HL-60/S4 treated with retinoic acid at 250 ng/mL for 4 days and 3 days (cell line): ENCODE measurements around the gene NYAP1.

Source experiments
- in situ Hi-C: fragments of 300-500 bp; cut with MboI; formaldehyde crosslinking; loops from 2 replicates; pipeline ENCODE4 v1.7.0; 2022; ENCODE audit warnings: low sequenced_read_pairs

NYAP1 gene

DNA sequence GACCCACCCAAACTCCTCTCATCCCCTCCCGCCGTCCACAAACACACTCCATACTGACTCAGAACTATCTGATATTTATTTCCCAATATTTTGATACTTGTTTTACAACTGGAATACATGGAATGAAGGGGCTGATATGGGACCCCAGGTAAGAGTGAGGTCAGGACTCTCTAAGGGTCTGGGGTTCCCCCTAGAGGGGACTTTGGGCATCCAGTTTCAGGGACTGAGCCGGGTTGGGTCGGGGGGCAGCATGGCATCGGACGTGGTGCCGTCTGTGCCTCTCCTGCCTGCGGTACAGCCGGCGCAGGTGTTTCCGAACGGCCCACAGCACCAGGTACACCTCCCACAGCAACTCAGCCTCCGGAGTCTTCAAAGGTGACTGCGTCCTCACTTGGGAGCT lies 27.2 kb upstream of the NYAP1 start:
- in situ Hi-C loops: no loop called here

DNA sequence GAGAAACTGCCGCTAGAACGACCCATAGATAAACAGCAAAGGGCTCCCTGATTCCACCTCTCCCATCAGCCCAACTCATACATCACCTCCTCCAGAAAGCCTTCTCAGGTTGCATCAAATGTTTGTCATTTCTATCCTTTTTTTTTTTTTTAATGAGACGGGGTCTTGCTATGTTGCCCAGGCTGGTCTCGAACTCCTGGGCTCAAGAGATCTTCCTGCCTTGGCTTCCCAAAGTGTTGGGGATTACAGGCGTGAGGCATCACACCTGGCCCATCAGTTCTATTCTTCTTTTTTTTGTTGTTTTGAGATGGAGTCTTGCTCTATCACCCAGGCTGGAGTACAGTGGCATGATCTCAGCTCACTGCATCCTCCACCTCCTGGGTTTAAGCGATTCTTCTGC lies 26.7 kb upstream of the NYAP1 start:
- in situ Hi-C loops: no loop called here

DNA sequence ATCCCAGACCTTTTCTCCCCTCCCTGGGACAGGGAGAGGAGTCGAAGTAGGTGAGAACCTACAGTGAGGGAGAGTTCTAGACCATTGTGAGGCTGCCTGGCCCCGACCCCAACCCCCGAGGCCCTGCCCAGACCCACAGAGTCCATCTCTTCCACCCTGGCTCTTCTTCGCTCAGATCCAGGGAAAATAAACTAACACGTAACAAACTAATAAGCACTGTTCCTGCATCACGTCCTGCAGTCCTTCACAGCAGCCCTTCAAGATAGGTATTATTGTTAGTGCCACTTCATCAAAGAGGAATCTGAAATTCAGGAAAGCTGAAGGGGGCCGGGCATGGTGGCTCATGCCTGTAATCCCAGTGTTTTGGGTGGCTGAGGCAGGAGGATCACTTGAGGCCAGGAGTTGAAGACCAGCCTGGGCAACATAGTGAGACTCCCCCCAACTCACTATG lies 19.5 kb upstream of the NYAP1 start, which contains the start of gene SPACDR:
SPACDR (minus strand) TSS at position 51 of the 451 bp plus-strand sequence. CDS start 235 bp downstream, outside the sequence.
- in situ Hi-C loops: no loop called here

DNA sequence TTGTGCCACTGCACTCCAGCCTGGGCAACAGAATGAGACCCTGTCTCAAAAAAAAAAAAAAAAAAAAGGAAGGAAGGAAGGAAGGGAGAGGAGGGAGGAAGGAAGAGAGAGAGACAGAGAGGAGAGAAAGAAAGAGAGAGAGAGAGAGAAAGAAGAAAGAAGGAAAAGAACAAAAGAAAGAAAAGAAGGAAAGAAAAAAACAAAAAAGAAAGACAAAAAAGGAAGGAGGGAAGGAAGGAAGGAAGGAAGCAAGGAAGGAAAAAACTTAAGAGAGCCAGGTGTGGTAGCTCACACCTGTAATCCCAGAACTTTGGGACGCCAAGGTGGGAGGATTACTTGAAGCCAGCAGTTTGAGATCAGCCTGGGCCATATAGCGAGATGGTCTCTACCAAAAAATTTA lies 18.9 kb upstream of the NYAP1 start:
- in situ Hi-C loops: no loop called here

DNA sequence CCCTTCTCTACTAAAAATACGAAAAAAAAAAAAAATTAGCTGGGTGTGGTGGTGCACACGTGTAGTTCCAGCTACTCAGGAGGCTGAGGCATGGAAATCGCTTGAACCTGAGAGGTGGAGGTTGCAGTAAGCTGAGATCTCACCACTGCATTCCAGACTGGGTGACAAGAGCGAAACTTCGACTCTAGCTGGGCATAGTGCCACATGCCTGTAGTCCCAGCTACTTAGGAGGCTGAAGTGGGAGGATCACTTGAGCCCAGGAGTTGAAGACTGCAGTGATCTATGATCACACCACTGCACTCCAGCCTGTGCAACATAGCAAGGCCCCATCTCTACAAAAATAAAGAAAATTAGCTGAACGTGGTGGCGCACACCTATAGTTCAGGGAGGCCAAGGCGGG lies 18.4 kb upstream of the NYAP1 start:
- in situ Hi-C loops: no loop called here

DNA sequence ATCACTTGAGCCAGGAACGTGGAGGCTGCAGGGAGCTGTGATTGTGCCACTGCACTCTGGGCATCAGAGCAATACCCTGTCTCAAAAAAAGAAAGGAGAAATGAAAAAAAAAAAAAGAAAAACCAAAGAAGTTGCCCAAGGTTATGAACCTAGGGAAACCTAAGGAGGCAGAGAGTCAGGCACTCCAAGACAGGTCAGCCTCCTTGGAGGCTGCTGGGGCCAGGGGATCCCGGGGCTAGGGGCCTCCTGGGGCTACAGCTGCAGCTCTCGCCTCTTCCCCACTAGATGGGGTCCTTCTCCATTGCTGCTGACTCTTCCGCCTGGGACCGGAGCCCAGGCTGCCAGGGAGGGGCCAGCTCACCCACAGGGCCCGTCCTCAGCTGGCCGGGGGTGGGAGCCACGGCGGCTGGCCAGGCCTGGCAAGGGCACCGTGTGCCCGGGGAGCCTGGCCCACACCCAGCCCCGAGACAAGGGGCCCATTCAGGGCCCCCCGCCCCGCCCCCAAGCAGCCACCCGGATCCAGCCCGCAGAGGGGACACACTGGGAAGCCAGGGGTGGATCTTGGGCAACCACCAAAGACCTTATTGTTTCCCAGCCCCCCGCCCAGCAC lies 17.9 kb upstream of the NYAP1 start:
- in situ Hi-C loops: no loop called here

DNA sequence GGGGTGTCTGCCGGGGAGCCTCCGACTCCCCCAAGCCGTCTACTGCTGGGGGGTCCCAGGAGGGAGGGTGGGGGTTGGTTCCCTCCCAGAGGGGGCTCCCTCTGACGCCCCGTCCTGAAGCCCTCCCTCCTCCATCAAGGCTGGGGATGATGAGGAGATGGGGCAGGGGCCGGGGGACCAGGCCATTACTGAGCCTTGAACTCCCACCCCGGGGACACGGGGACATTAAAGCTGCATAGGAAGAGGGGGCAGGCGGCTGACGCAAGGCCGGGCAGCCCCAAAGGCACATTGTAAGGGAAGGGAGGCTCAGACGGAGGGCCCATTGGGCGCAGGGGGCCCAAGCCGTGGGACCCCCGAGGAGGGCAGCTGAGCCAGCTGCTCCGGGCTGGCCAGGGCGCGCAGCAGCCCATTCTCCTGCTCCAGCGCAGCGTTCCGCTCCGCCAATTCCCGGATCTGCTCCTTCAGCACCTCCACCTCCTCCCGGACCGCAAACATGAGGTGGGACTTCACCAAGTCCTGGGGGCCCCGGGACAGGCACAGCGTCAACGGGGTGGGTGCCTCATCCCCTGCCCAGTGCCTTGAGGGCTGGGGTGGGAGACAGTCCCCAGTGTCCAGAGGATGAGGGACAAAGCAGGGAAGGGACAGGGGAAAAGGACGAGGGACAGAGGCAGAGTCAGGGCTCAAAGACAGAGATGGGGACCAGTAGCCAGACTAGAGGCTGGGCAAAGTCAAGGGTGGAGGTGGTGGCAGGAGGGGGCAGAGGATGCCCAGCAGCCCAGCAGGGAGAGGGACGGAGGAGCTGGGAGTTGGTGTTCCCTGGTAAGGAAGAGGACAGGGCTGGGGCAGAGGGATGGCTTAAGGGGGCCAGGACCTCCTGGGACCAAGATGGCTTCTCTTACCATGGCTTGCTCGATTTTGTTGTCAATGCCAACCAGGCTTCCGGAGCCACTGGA lies 16.8 kb upstream of the NYAP1 start:
- in situ Hi-C loops: no loop called here

DNA sequence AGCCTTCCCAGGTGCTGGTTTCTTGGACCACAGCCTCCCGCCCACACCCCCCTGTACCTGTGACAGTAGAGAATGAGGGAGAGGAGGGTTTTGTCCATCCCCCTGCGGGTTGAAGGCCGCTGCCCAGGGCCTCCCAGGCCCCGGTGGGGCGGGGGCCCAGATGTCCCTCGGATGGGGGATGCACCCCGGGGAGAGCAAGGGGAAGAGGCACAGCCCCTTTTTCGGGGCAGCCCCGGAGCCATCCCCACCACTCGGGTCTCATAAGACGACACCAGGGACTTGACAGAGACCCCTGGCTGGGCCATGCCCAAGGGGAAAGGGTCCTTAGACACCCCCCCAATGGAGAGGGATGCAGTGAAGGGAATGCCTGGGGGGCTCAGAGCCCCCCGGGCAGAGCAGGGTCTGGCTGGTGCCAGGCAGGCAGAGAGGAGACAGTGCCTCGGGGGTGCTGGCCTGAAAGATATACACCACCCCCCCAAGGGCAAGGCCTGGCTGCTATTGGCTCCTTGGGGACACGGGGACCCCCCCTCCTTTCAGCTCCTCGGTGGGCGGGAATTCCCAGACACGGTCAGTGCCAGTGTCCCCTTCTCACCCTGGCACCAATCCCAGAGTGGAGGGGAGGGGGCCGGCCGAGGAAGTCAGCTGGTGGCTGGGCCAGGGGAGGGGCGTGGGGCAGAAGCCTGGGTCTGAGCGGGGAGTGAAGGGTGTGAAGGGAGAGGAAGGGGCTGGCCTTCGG lies 15.9 kb upstream of the NYAP1 start:
- in situ Hi-C loops: no loop called here

DNA sequence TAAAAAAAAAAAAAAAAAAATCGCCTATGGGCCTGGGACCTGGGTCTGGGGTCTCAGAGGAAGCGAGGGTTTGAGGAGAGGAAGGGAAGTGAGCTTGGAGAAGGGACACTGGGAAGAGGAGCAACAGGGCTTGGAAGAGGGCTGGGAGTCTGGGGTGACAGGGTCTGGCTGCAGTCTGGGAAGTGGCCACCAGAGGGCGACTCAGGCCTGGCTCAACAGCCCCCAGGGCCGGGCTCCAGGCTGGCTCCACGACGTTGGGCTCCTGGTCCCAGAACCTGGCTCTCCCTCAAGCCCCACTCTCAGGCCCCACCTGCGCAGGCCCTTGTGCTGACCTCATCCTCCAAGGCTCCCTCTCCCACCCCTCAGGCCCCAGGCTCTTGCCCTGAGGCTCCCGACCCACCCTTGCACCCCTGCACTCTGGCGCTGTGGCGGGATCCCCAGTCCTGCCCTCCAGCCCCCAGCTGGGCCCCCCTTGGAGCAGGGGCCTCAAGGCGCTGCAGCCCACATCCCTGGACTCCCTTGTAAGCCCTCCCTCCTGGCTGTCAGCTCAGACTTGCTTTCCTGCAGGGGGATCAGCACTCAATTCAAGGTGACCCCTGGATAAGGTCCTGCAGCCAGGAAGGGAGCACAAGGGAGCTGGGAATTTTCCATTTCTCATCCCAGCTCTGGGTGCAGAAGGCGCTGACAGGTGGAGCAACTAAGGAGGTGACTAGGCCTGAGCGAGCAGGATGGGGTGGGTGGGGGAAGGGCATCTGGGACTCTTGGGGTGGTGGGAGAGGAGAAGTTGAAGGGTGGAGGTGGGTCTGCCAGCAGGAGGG lies 14.3 kb upstream of the NYAP1 start:
- in situ Hi-C loops: loop anchor here (5.0 kb wide), 1 partner anchor 93 kb away; no protein-coding TSS in a partner anchor

DNA sequence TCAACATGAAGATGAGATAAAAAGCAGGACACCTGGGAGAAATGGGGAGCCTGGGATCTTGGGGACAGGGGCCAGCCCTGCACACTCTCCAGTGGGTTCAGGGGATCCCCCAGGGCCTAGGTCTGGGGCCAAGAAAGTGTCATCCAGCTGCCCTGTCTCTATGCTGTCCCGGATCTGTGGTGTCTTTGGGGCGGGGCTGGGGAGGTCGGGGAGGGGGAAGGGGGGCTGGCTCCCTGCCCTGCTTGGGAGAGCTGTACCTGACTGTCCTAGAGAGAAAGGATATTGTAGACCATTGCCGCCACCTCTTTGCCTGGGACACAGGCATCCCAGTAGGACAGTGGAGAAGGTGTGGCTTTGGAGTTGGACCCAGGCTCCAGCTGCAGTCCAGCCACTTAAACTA lies 12.7 kb upstream of the NYAP1 start:
- in situ Hi-C loops: loop anchor here (5.0 kb wide), 1 partner anchor 91 kb away; no protein-coding TSS in a partner anchor

DNA sequence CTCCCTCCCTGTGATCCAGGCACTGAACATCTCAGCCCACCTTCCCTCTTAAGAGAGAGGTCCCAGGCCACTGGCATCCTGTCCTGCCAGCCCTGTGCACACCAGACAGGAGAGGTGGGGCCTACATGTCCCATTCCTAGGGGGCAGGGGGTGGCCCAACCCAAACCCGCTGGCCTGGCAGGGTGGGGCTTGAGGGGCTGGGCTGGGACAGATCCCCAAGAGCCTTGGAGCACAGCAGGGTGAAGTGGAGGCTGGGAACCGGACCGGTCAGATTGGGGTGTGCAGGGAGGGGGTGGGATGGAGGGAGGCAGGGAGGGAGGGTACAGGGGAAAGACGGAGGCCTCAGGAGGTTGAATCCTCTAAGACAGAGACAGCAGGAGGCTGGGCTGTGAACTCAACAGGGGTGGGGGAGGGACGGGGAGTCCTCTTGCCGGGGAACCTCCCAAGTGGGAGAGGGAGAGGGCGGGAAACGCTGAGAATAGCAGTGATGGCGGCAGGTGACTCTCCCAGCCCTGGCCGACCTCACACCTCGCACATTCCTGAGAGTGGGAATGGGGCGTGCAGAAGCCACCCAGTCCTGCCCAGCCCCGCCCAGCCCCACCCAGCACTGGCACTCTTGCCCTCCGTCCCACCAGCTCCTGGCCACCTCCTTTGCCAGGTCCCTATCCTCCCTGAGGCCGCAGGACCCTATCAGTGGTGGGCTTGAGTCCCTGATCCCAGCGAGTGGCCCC lies 11.4 kb upstream of the NYAP1 start:
- in situ Hi-C loops: loop anchor here (5.0 kb wide), 1 partner anchor 90 kb away; no protein-coding TSS in a partner anchor

DNA sequence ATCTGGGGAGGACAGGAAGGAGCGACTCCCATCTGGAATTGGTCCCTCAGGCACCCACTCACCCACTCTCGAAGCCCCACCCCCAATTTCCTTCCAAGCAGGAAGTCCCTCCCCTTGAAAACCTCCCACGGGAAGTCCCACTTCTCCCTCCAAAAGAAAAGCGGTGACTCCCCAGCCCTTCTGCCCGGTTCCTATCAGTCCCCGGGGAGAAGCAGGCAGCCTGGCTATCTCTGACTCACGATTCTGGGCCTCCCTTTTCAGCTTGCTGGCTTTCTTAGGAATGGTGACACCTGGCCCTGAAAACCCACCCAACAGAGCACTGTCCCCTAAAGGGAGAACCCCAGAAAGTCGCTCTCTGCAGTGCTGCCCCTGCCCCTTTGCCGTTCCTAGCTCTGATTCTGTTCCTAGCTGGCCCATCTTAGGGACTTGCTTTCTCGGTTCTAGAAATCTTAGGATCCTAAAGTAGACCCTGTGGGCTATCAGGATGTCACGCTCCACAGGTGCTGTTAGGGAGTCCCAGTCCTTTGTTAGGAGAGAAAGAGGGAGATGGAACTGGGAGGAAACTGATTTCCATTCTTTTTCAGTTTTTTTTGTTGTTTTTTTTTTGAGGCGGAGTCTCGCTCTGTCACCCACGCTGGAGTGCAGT lies 10.8 kb upstream of the NYAP1 start:
- in situ Hi-C loops: loop anchor here (5.0 kb wide), 1 partner anchor 89 kb away; no protein-coding TSS in a partner anchor

DNA sequence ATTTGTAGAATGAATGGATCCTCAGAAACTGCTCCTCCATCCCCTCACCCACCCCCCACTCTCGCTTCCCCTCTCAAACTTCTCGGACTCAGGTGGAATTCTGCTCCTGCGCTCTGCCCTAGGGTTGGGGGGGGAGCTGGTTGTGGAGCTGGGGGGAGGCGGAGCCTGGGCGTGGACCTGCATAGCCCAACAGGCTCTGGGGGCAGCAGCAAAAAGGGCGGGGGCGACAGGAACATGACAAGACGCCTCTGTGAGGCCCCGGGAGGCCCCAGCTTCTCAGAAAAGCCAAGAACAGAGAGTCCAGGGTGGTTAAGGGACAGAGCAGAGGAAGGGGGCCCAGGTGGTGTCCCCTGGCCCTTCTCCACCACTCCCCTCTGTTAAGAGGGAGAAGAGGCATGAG lies 8.2 kb upstream of the NYAP1 start:
- in situ Hi-C loops: no loop called here

DNA sequence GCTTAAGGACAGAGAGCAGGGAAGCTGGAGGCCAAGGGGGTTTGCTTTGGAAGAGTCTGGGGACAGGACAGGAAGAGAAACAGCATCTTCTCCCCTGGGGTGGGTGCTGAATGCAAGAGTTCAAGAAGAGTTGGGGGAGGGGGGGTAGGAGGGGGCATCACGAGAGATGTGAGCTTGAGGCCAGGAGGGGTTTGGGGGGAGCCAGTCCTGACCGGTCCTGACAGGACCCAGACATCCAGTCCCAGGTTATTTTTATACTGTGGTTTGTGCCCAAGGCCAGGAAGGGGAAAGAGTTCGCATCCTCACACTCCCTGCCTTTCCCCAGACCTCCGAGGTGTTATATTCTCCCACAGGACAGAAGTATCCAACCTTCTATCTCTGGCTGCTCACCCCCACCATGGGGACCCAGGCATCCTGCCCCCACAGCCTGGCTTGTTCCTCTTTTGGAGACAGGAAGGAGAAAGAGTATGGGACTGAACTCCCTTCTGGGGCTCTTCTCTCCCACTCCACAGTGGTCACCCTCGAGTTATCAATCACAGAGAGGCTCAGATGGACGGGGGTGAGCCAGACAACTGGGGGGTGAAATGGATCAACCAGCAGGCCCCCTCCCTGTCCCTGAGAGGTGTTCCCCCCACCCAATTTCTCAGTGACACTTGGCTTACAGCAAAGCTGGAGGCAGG lies 7.5 kb upstream of the NYAP1 start:
- in situ Hi-C loops: no loop called here

DNA sequence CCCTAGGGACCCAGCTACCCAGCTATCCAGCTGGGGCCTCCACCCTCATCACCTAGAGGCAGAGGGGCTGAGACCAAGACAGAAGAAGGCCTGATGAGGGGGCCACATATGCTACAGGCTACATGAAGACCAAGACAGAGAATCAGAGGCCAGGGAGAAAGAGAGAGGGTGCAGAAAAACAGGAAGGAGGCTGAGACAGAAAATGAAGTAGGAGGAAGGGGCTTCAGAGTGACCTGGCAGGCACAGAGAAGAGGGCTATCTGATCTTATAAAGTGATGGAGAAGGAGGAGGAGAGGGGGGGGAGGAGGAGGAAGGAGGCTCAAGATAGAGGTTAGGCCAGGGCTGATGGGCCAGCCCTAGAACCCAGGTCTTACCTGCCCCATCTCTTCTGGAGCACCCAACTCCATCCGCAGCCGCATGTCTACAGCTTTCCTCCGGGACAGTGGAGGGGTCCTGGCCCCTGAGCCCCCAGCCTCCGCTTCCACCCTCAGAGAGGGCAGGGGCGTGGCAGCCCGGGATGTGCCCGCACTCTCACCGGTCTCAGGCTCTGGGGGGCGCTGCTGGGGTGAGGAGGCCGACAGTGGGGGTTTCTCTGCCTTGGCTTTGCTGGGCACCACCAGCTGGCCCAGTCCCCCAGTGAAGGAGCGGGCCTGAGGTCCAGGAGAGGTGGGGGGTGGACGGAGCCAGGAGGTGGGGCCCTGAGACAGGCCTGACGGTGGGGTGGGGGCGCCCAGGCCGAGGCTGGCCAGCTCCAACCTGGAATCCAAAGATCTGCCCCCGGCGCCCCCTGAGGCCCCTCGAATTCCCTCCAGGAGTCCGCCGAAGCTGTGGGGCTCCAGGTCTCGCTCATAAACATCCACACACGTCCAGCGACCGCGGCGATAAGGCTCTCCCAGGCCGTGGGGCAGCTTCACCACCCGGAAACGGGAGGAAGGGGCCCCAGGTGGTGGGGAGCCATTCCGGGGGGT lies 6.5 kb upstream of the NYAP1 start:
- in situ Hi-C loops: no loop called here

DNA sequence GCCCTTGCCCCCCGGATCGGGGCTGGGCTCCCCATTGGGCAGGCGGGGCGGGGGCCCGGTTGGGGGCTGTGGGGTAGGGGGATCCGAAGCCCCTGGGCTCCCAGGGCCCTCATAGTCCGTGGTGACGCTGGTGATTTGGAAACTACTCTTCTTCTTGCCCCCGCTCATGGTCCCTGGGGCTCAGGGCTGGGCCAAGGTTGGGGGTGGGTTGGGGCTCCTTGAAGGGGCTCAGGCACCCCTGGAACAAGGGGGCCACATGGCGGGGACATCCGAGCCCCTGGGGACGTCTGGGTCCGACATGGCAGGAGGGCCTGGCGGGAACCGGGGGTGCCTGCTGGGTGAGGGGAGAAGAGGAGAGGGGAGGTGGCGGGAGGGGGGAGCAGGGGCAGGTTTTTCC lies 5.9 kb upstream of the NYAP1 start:
- in situ Hi-C loops: no loop called here

DNA sequence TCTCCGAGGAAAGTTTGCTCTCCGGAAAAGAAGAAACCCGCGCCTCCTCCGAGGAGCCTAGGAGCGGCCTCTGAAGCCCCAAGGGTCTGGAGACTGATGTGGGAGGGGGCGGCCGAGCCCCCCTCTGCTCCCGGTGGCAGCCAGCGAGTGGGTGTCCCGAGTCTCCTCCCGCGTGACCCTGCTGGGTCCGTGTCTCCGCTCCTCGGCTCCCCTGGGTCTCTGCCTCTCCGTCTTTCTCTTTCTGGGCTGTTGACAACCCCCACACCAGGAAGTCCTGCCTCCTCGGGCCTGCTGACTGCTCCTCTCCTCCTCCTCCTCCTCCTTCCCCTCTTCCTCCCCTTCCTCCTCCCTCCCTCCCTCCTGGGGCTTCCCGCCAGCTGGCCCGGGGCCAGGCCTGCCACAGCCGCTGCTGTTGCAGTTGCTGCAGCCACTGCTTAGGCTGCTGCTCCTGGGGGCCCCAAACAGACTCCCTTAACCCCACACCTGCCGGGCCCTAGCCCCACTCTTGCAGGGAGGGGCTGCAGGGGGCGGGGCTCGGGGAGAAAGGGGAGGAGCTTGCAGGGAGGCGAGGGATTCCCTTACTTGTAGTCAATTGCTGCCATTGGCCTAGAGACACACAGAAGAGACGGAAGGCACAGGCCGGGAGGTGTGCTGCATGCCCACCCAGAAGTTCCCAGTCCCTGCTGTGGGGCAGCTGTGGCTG lies 4.6 kb upstream of the NYAP1 start, which contains the start of gene TSC22D4:
TSC22D4 (minus strand) TSS at position 257 of the 703 bp plus-strand sequence. CDS start 1,176 bp downstream, outside the sequence.
- in situ Hi-C loops: no loop called here
